Suprapubic skin (tissue), 4 donors: ENCODE results near the gene AGA. TPM values are rescaled to one million over a fixed set of nuclear protein-coding genes. Genes with fewer than 3 reads are reported as not detected.

Experiments
- DNase-seq, 2 donors: peaks; one replicate each; pipeline ENCODE4 v3.0.0-alpha.2; 2019; ENCODE audit warnings: low spot score in 2 of 2
- H3K27ac ChIP-seq: fragments of 200-600 bp; sonication (generic); one replicate; pipeline ENCODE4 v1.5.1; 2019
- H3K27me3 ChIP-seq: fragments of 200-600 bp; sonication (generic); one replicate; pipeline ENCODE4 v1.5.1; 2019
- H3K36me3 ChIP-seq: fragments of 200-600 bp; sonication (generic); one replicate; pipeline ENCODE4 v1.5.1; 2019
- H3K4me1 ChIP-seq: fragments of 200-600 bp; sonication (generic); one replicate; pipeline ENCODE4 v1.5.1; 2019
- H3K4me3 ChIP-seq: fragments of 200-600 bp; sonication (generic); one replicate; pipeline ENCODE4 v1.5.1; 2019; ENCODE audit warnings: mild to moderate bottlenecking
- H3K9me3 ChIP-seq: fragments of 200-600 bp; sonication (generic); one replicate; pipeline ENCODE4 v1.5.1; 2019
- CTCF ChIP-seq, 2 donors: fragments of 200-600 bp in 1 of 2; fragments of 450-650 bp in 1 of 2; sonication (generic) in 1 of 2; IDR thresholded peaks; one replicate each; pipeline ENCODE4 v1.5.1; 2016 to 2019; ENCODE audit warnings: antibody characterized with exemption in 2 of 2, mild to moderate bottlenecking in 1 of 2, moderate library complexity in 1 of 2
- EP300 ChIP-seq: sonication (generic); formaldehyde crosslinking; IDR thresholded peaks from one replicate; pipeline ENCODE4 v1.6.1; 2017; ENCODE audit warnings: antibody characterized with exemption
- POLR2A ChIP-seq, 2 donors: fragments of 450-650 bp; IDR thresholded peaks; one replicate each; pipeline ENCODE4 v1.6.1; 2017; ENCODE audit warnings: antibody characterized with exemption in 2 of 2, mild to moderate bottlenecking in 2 of 2, moderate library complexity in 2 of 2
- POLR2AphosphoS5 ChIP-seq, 3 donors: sonication (generic); formaldehyde crosslinking; IDR thresholded peaks; one replicate each; pipeline ENCODE4 v1.6.1; 2017; ENCODE audit warnings: antibody characterized with exemption in 3 of 3
- WGBS: methylation state at CpG from one replicate; pipeline ENCODE4 v1.1.5; 2018; 5-methylcytosine and 5-hydroxymethylcytosine counted together
- total RNA-seq, 4 donors: library from RNA; depleted of rRNA; stranded (reverse); fragments of >200 nt; gene quantifications; one replicate each; pipeline ENCODE4 v1.1.0, GENCODE V29; 2016

AGA gene
- total RNA-seq, 4 donors from 2014 or later, result 24.2 to 32.7 (median 27.4) TPM

GRCh38 chr4:177460460-177460859, 18.2 kb upstream of the AGA start:
- Histone ChIP-seq H3K9me3 (no peaks in the 10 kb centered on the region), H3K36me3 (no peaks in the 10 kb centered on the region), H3K4me3 (no peak overlapping the region), H3K27ac (no peak overlapping the region), H3K4me1 (no peaks in the 10 kb centered on the region), H3K27me3 (no peaks in the 10 kb centered on the region)
- no peak for DNase-seq
- WGBS, result 70% methylated on average over 2 of the region's 2 CpGs
- TF ChIP-seq POLR2A (IDR thresholded peaks at IDR 0.05), result no peak
- no peak for TF ChIP-seq CTCF (IDR thresholded peaks at IDR 0.05)
- TF ChIP-seq POLR2AphosphoS5 (IDR thresholded peaks at IDR 0.05), result no peak
- TF ChIP-seq EP300, result no peak

GRCh38 chr4:177455561-177455970, 13.3 kb upstream of the AGA start:
- no peaks in the 10 kb centered on the region for H3K27me3 ChIP-seq
- no peaks in the 10 kb centered on the region for H3K36me3 ChIP-seq
- no peak overlapping the region for H3K27ac ChIP-seq
- H3K4me3 ChIP-seq, result no peak overlapping the region
- TF ChIP-seq EP300 (no peak), POLR2AphosphoS5 (IDR thresholded peaks at IDR 0.05) (no peak), POLR2A (IDR thresholded peaks at IDR 0.05) (no peak)
- no peak for DNase-seq
- no peaks in the 10 kb centered on the region for H3K4me1 ChIP-seq
- 52% methylated on average over 6 of the region's 6 CpGs for WGBS
- no peaks in the 10 kb centered on the region for H3K9me3 ChIP-seq

- H3K4me3 ChIP-seq, result no peak overlapping the region
- DNase-seq, result no peak
- TF ChIP-seq POLR2A (IDR thresholded peaks at IDR 0.05) (no peak), POLR2AphosphoS5 (IDR thresholded peaks at IDR 0.05) (no peak), EP300 (no peak), CTCF (IDR thresholded peaks at IDR 0.05) (no peak)
These were observed 10.9 kb upstream of the AGA start for GRCh38 chr4:177453116-177453515.

GRCh38 chr4:177451108-177451500, 8.9 kb upstream of the AGA start:
- Histone ChIP-seq H3K4me3 (no peak overlapping the region), H3K36me3 (no peaks in the 10 kb centered on the region), H3K27me3 (no peaks in the 10 kb centered on the region), H3K9me3 (no peaks in the 10 kb centered on the region), H3K27ac (no peak overlapping the region), H3K4me1 (no peaks in the 10 kb centered on the region)
- no peak for DNase-seq
- WGBS, result 83% methylated on average over 1 of the region's 1 CpG
- TF ChIP-seq POLR2A (IDR thresholded peaks at IDR 0.05) (no peak), POLR2AphosphoS5 (IDR thresholded peaks at IDR 0.05) (no peak), CTCF (IDR thresholded peaks at IDR 0.05) (no peak), EP300 (no peak)

More at GRCh38 chr4:177453116-177453515, 10.9 kb upstream of the AGA start:
- Histone ChIP-seq H3K36me3 (no peaks in the 10 kb centered on the region), H3K27me3 (no peaks in the 10 kb centered on the region), H3K27ac (no peak overlapping the region), H3K4me1 (no peaks in the 10 kb centered on the region), H3K9me3 (no peaks in the 10 kb centered on the region)

- no peak for DNase-seq
- no peak overlapping the region for H3K4me3 ChIP-seq
- H3K36me3 ChIP-seq, result no peaks in the 10 kb centered on the region
- no peak for TF ChIP-seq POLR2AphosphoS5 (IDR thresholded peaks at IDR 0.05)
- TF ChIP-seq POLR2A (IDR thresholded peaks at IDR 0.05), result no peak
- H3K27me3 ChIP-seq, result no peaks in the 10 kb centered on the region
- H3K4me1 ChIP-seq, result no peaks in the 10 kb centered on the region
- WGBS, result 73% methylated on average over 4 of the region's 4 CpGs
- no peak overlapping the region for H3K27ac ChIP-seq
- H3K9me3 ChIP-seq, result no peaks in the 10 kb centered on the region
These were observed 8.3 kb upstream of the AGA start for GRCh38 chr4:177450426-177451107.

GRCh38 chr4:177448850-177449249, 6.6 kb upstream of the AGA start:
- no peaks in the 10 kb centered on the region for H3K9me3 ChIP-seq
- no peak for DNase-seq
- no peak overlapping the region for H3K27ac ChIP-seq
- H3K4me1 ChIP-seq, result no peaks in the 10 kb centered on the region
- H3K4me3 ChIP-seq, result no peak overlapping the region
- H3K27me3 ChIP-seq, result no peaks in the 10 kb centered on the region
- no peak for TF ChIP-seq POLR2A (IDR thresholded peaks at IDR 0.05)
- TF ChIP-seq EP300, result no peak
- TF ChIP-seq POLR2AphosphoS5 (IDR thresholded peaks at IDR 0.05), result no peak
- no peak for TF ChIP-seq CTCF (IDR thresholded peaks at IDR 0.05)
- H3K36me3 ChIP-seq, result no peaks in the 10 kb centered on the region
- 38% methylated on average over 1 of the region's 1 CpG for WGBS
